ENCODE measurements around the gene SCNN1B. TPM values are rescaled to one million over a fixed set of nuclear protein-coding genes. Genes with fewer than 3 reads are reported as not detected.

SCNN1B gene
- total and polyA plus RNA-seq, 2 of the 13 experiments (the other 11 are each of a cell fraction or from before 2014, with no cell fraction given): not detected

DNA sequence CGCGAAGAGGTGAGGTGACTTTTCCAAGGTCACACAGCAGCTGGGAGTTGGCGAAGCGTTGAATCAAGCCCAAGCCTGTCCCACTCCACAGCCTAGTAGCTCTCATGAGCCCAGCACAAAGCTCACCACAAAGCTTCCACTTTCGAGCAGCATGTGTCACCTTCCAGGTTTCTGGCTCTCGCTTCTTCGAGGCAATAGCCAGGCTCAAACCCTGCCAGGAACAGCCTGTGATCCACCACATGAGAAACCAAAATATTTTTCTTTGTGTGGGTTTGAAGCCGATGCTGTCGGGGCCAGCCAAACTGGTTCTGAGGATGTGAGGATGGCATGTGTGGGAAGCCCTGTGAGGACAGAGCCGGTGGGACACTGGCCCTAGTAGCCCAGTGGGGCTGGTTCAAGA lies 82.8 kb downstream of the SCNN1B start:
- H3K36me3 ChIP-seq (replicated peaks in 1 of 2; ENCODE audit: control insufficient read depth in 1 of 2, insufficient read depth in 2 of 2, low read length in 2 of 2): peaks cover 1 to 9% of the 10 kb centered on the region in 2 experiments; a peak in 1 of 5 replicates
- H3K9ac ChIP-seq (ENCODE audit: insufficient read depth, low read depth, low read length): no peak overlapping the region
- TF ChIP-seq ZSCAN21 (CRISPR knock-in tag; IDR thresholded peaks at IDR 0.05; ENCODE audit: borderline replicate concordance) (no peak), ZBTB40 (IDR thresholded peaks at IDR 0.05) (no peak), ZBTB40 (CRISPR knock-in tag; IDR thresholded peaks at IDR 0.05) (no peak), NFE2L1 (CRISPR knock-in tag; IDR thresholded peaks at IDR 0.05; ENCODE audit: borderline replicate concordance) (no peak), HIVEP1 (CRISPR knock-in tag; IDR thresholded peaks at IDR 0.05) (no peak), ZNF605 (CRISPR knock-in tag; IDR thresholded peaks at IDR 0.05) (no peak), PHF8 (CRISPR knock-in tag; IDR thresholded peaks at IDR 0.05) (no peak), ZNF772 (CRISPR knock-in tag; IDR thresholded peaks at IDR 0.05) (no peak), ZNF160 (CRISPR knock-in tag; IDR thresholded peaks at IDR 0.05) (no peak), ETV6 (CRISPR knock-in tag; conservative IDR thresholded peaks at IDR 0.05) (no peak), KDM2A (CRISPR knock-in tag; IDR thresholded peaks at IDR 0.05; ENCODE audit: borderline replicate concordance, low read depth) (no peak), DBP (CRISPR knock-in tag; IDR thresholded peaks at IDR 0.05; ENCODE audit: not compliant biosample characterization) (no peak), PHB2 (IDR thresholded peaks at IDR 0.05; ENCODE audit: partially characterized antibody) (no peak), JUNB (CRISPR knock-in tag; IDR thresholded peaks at IDR 0.05; ENCODE audit: borderline replicate concordance) (no peak)
- TF ChIP-seq, protein P1, sequence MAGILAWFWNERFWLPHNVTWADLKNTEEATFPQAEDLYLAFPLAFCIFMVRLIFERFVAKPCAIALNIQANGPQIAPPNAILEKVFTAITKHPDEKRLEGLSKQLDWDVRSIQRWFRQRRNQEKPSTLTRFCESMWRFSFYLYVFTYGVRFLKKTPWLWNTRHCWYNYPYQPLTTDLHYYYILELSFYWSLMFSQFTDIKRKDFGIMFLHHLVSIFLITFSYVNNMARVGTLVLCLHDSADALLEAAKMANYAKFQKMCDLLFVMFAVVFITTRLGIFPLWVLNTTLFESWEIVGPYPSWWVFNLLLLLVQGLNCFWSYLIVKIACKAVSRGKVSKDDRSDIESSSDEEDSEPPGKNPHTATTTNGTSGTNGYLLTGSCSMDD (CRISPR knock-in tag; IDR thresholded peaks at IDR 0.05): no peak
- H3K79me2 ChIP-seq (ENCODE audit: insufficient read depth, low read length): no peaks in the 10 kb centered on the region
- no peak overlapping the region for H3K4me2 ChIP-seq (ENCODE audit: low read depth, low read length)
- in situ Hi-C loops (cut with HindIII; ENCODE audit: extremely low pct_ligation_motif_present, low pct_unique_long_range_greater_than_20kb) (no loop called here), intact Hi-C loops (cut with micrococcal nuclease; ENCODE audit: unreplicated experiment) (no loop called here)
- H4K20me1 ChIP-seq (ENCODE audit: insufficient read depth, low read length): no peaks in the 10 kb centered on the region
- no peaks in the 10 kb centered on the region for H3K9me3 ChIP-seq (ENCODE audit: low read length)
- H2AFZ ChIP-seq (ENCODE audit: low read length): no peak overlapping the region
- ATAC-seq: no peak
- H3K27ac ChIP-seq (ENCODE audit: extremely low read length, insufficient read depth, low read length): no peak overlapping the region
- no peak overlapping the region for H3K4me3 ChIP-seq (replicated peaks in 1 of 3; ENCODE audit: insufficient read depth in 1 of 3, low read depth in 2 of 3, low read length in 3 of 3)
- CTCF ChIA-PET (ENCODE audit: low intra/inter-chr PET ratio, low total read pairs): no interaction called here
- POLR2A ChIA-PET: no interaction called here
- 91% methylated on average over 10 of the region's 10 CpGs for WGBS (ENCODE audit: low lambda C conversion rate)
- FAIRE-seq: no peak
- DNase-seq (ENCODE audit: low spot score): no peak
- BruUV-seq (replicated peaks): no TSS peak
- H3K4me1 ChIP-seq (ENCODE audit: insufficient read depth, low read length): no peaks in the 10 kb centered on the region
- peaks cover 0 to 3% of the 10 kb centered on the region in 2 experiments; a peak in 1 of 5 replicates for H3K27me3 ChIP-seq (ENCODE audit: control insufficient read depth in 1 of 2, insufficient read depth in 2 of 2, low read length in 2 of 2)

Measured in HepG2 (cell line).